RCC 7860 (cell line): Measurements from ENCODE around the gene LGALS7.

Experiments
- DNase-seq: peaks from one replicate; pipeline ENCODE4 v3.0.0-alpha.2; 2015; ENCODE audit warnings: low spot score
- FAIRE-seq: peaks from 2 replicates; lab custom pipeline; 2012; peaks lifted over from hg19 to GRCh38; lab: Jason Lieb, UNC

The LGALS7 gene

DNA sequence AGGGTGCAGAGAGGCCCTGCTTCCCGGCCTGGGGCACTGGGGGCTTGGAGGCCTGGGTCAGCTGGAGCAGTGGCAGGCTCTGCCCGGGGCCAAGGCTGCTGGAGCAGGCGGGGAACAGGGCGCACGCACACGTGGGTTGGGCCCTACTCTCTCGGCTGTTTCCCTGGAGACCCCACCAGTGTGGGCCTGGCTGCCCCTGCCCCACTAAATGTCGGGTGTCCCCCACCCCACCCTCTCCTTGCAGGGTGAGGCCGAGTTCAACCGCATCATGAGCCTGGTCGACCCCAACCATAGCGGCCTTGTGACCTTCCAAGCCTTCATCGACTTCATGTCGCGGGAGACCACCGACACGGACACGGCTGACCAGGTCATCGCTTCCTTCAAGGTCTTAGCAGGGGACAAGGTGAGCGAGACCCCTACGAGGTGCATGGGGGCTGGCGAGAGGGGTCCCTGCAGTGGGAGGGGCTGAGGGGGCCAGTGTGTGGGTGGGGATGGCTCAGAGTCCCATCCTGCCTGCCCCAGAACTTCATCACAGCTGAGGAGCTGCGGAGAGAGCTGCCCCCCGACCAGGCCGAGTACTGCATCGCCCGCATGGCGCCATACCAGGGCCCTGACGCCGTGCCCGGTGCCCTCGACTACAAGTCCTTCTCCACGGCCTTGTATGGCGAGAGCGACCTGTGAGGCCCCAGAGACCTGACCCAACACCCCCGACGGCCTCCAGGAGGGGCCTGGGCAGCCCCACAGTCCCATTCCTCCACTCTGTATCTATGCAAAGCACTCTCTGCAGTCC is 44.4 kb downstream of the LGALS7 start:
- no peak for DNase-seq
- FAIRE-seq, result no peak

DNA sequence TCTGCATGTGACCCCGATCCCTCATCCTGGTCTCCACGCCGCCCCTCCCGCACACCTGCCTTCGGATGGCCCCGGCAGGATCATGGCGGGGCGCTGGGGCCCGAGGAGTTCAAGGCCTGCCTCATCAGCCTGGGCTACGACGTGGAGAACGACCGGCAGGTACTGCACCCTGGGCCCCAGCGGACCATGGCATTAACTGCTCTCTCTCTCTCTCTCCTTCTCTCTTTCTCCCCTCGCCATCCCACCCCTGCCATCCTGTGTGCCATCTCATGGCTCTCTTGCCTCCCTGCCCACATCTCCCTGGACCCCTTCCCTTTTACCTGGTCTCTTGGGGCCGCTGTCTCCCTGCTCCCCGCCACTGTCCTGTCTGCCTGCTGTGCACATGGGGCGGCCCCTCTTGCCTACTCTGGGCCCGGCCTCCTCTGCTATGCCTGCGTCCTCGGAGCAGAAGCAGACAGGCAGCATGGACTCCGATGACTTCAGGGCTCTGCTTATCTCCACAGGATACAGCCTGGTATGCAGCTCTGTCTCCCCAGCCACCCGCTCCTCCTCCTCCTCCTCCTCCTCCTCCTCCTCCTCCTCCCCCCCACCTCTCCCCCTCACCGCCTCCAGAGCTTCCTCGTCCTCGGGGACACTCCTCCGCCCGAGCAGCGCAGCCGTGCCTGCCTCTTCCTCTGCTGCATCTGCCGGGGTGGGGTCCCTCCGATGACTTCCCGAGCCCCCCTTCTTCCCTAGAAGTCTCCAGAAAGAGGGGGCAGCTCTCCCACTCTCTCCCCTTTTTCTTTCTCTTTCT is 45.3 kb downstream of the LGALS7 start:
- FAIRE-seq, result no peak
- DNase-seq, result no peak

- FAIRE-seq (no peak), DNase-seq (no peak)
Observed at GRCh38 chr19:38727306-38727867, 45.9 kb downstream of the LGALS7 start.

- no peak for FAIRE-seq
- no peak for DNase-seq
Observed at GRCh38 chr19:38726761-38727301, 46.5 kb downstream of the LGALS7 start.

DNA sequence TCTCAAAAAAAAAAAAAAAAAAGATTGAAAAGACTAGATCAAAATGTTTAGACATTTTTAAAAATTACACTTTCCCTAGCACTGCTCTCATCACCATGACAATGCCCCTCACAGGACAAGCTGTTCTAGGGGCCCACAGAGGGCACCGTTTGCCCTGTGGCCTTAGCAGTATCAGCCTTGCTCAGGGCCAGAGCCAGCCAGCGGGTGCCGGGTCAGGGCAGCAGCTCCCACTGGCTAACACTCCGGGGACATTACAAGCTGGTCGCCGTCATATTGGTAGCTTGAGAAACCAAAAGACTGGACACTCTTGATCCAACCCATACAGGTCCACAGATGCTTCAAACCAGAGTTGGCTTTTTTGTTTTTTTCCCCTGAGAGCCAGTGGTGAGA is 47.0 kb downstream of the LGALS7 start:
- FAIRE-seq (no peak), DNase-seq (no peak)

DNA sequence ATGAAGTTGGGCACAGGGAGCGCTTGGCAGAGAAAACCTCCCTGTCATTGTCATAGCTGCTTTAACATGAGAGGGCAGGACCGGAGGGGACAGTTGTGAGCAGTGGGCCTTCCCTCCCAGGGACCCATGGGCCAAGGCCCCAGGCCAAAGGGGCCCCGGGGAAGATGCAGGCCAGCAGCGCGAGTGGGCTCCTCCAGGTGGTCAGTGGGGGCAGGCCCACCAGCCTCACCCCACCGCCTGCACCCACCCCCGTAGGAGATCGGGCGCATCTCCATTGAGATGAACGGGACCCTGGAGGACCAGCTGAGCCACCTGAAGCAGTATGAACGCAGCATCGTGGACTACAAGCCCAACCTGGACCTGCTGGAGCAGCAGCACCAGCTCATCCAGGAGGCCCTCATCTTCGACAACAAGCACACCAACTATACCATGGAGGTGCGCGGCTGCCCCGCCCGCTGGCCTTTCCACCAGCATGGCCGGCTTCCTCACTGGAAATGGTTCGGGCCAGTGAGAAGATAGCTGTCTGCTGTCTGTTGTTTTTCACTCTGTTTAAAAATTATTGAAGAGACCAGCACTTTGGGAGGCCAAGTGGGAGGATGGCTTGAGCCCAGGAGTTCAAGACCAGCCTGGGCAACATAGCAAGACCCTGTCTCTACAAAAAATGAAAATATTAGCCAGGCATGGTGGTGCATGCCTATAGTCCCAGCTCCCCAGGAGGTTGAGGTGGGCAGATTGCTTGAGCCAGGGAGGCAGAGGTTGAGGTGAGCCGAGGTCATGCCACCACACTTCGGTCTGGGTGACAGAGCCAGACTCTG is 47.6 kb downstream of the LGALS7 start:
- DNase-seq (no peak), FAIRE-seq (no peak)

DNA sequence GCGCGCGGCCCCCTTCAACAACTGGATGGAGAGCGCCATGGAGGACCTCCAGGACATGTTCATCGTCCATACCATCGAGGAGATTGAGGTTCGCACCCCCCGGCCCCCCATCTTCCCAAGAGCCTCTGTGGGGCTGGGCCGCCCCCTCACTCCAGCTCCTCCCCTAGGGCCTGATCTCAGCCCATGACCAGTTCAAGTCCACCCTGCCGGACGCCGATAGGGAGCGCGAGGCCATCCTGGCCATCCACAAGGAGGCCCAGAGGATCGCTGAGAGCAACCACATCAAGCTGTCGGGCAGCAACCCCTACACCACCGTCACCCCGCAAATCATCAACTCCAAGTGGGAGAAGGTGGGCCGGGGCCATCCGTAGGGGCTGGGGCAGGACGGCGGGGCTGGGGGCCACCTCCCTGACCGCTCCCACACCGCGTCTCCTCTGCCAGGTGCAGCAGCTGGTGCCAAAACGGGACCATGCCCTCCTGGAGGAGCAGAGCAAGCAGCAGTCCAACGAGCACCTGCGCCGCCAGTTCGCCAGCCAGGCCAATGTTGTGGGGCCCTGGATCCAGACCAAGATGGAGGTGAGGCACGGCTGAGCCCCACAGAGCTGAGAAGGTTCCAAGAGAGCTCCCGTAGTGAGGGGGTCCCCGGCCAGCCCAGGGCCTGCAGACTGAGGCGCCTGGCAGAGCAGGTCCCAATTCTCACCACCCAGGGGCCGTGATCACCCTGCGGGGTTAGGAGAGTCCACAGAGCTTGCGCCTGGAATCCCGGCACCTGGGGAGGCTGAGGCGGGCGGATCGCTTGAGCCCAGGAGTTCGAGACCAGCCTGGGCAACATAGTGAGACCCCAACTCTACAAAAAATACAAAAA is 49.1 kb downstream of the LGALS7 start:
- FAIRE-seq (no peak), DNase-seq (no peak)

DNA sequence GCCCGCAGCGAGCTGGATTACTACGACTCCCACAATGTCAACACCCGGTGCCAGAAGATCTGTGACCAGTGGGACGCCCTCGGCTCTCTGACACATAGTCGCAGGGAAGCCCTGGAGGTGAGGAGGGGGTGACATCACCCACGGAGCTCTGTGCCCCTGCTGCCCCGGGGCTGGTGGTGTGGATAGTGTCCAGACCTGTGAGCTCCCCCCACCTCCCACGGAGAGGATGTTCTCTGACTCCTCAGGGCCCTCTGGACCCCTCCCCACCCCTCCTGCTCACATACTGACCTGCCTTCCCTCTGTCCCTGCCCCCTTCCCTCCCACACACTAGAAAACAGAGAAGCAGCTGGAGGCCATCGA is 49.7 kb downstream of the LGALS7 start:
- DNase-seq (no peak), FAIRE-seq (no peak)

GRCh38 chr19:38722947-38723605 is 50.2 kb downstream of the LGALS7 start:
- FAIRE-seq (no peak), DNase-seq (no peak)

DNA sequence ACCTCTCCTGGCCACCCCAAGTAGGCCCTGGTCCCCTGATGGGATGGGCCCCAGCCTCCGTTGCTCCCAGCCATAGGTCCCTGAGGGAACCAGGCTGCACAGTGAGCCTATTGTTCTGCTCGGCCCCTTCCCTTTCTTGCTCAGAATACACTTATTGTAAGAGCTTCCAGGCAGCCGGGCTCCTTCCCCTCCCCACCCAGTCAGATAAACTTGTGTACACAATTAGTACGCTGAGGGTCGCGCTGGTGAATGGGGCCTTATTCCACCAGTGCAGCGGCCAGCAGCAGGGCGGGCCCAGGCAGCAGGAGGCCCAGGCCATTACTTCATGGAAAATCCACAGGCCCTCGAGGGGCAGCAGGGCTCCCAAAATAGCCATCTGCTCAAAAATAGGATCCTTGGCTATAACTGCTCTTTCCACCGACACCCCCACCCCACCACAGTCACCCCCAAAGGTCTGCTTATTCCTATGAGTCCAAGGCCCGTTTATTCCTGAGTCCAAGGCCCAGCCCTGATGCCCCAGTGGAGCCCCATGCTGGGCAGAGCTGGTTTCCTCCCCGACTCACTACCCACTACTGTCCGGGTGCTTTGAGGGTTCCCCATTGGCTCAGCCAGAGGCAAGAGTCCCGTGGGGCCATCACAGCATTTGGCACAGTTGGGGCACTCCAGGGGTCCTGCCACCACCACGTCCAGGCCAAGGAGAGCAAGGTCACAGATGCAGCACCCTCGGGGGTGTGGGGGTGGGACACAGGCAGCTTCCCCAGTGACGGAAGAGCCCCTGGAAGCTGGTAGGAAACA is 51.1 kb downstream of the LGALS7 start:
- FAIRE-seq (no peak), DNase-seq (no peak)

- FAIRE-seq (no peak), DNase-seq (no peak)
Observed at GRCh38 chr19:38721496-38721895, 51.8 kb downstream of the LGALS7 start.
